T-cell (primary cell): ENCODE data around the gene RAX2. TPM values are rescaled to one million over a fixed set of nuclear protein-coding genes. Genes with fewer than 3 reads are reported as not detected.

Experiments used
- ATAC-seq, 4 experiments: fragments of 200-7000 bp in 3 of 4; fragments of 150-1000 bp in 1 of 4; cut with Tn5 transposase; replicated peaks in 1 of 4; 1 replicate in 3 of 4; 2 replicates in 1 of 4; pipeline ENCODE4 v1.10.0; 2021; ENCODE audit warnings: moderate library complexity in 3 of 4, mild to moderate bottlenecking in 2 of 4, moderate number of reproducible peaks in 1 of 4
- CTCF ChIA-PET, 2 donors: fragments of 300-600 bp; sonication (Branson Sonifier 250); formaldehyde crosslinking; loops; one replicate each; lab custom pipeline; 2022; ENCODE audit warnings: antibody characterized with exemption in 2 of 2; lab: Charles Lee
- POLR2A ChIA-PET, 2 donors: fragments of 300-600 bp; sonication (Branson Sonifier 250); formaldehyde crosslinking; loops; one replicate each; lab custom pipeline; 2022; ENCODE audit warnings: antibody characterized with exemption in 2 of 2; lab: Charles Lee
- DNase-seq, 35 experiments: peaks; one replicate each; pipeline versions ENCODE4 v3.0.0 to v3.0.0-alpha.2; 2013 to 2023
- H3K27ac ChIP-seq: one replicate; pipeline ENCODE4 v1.5.1; 2013; ENCODE audit warnings: low read length
- H3K27me3 ChIP-seq, 2 experiments: replicated peaks in 1 of 2; 1 replicate in 1 of 2; 2 replicates in 1 of 2; pipeline versions ENCODE4 v1.6.1 to v1.7.0; 2013; ENCODE audit warnings: low read length in 1 of 2, mixed read lengths in 1 of 2; ENCODE audit not compliant: control insufficient read depth in 2 of 2, insufficient read depth in 2 of 2; ENCODE audit errors: extremely low read depth in 1 of 2
- H3K36me3 ChIP-seq, 2 donors: 1 replicate in 1 of 2; 2 replicates in 1 of 2; pipeline versions ENCODE4 v1.6.1 to v1.7.0; 2013; ENCODE audit warnings: low read length in 1 of 2; ENCODE audit not compliant: control insufficient read depth in 2 of 2, insufficient read depth in 1 of 2; ENCODE audit errors: extremely low read depth in 1 of 2
- H3K4me1 ChIP-seq, 2 experiments: 1 replicate in 1 of 2; 2 replicates in 1 of 2; pipeline versions ENCODE4 v1.6.1 to v1.7.0; 2013; ENCODE audit warnings: low read length in 2 of 2, mixed read lengths in 1 of 2; ENCODE audit not compliant: insufficient read depth in 2 of 2, control insufficient read depth in 1 of 2; ENCODE audit errors: extremely low read depth in 1 of 2
- H3K4me3 ChIP-seq, 2 donors: 1 replicate in 1 of 2; 2 replicates in 1 of 2; pipeline versions ENCODE4 v1.5.1 to v1.7.0; 2013; ENCODE audit warnings: mild to moderate bottlenecking in 2 of 2, low read length in 1 of 2, moderate library complexity in 1 of 2; ENCODE audit not compliant: control insufficient read depth in 1 of 2; ENCODE audit errors: extremely low read depth in 1 of 2
- H3K9me3 ChIP-seq: 2 replicates; pipeline ENCODE4 v1.7.0; 2013
- H3K27ac Mint-ChIP-seq, 2 donors: one replicate each; pipeline ENCODE4 v1.8.0; 2020 to 2021; ENCODE audit warnings: mild to moderate bottlenecking in 2 of 2, mixed read lengths in 2 of 2
- H3K27me3 Mint-ChIP-seq, 2 donors: one replicate each; pipeline ENCODE4 v1.8.0; 2021 to 2022; ENCODE audit warnings: mixed read lengths in 2 of 2
- H3K36me3 Mint-ChIP-seq: one replicate; pipeline ENCODE4 v1.8.0; 2021; ENCODE audit warnings: mixed read lengths
- H3K4me1 Mint-ChIP-seq, 3 donors: one replicate each; pipeline ENCODE4 v1.8.0; 2020 to 2022; ENCODE audit warnings: mixed read lengths in 3 of 3, mild to moderate bottlenecking in 1 of 3
- H3K4me3 Mint-ChIP-seq, 3 donors: one replicate each; pipeline ENCODE4 v1.8.0; 2020 to 2022; ENCODE audit warnings: mild to moderate bottlenecking in 3 of 3, mixed read lengths in 3 of 3, moderate library complexity in 3 of 3
- H3K9me3 Mint-ChIP-seq, 3 donors: one replicate each; pipeline ENCODE4 v1.8.0; 2020 to 2022; ENCODE audit warnings: mixed read lengths in 3 of 3
- WGBS: methylation state at CpG from one replicate; pipeline ENCODE4 v1.1.5; 2013; ENCODE audit warnings: missing lambda C conversion rate; ENCODE audit not compliant: insufficient coverage; 5-methylcytosine and 5-hydroxymethylcytosine counted together
- total RNA-seq, 35 experiments: library from RNA in 6 of 35; stranded (reverse) in 6 of 35; fragments of 120-200 nt in 1 of 35; gene quantifications; one replicate each; pipeline versions ENCODE4 v1.2.1 to v1.2.4 and lab custom pipeline; 2013 to 2026

The RAX2 gene
- total RNA-seq, 5 donors from 2014 or later (not counting 1 experiment from before 2014, with no cell fraction given), result not detected

GRCh38 chr19:3776479-3777040 lies 4.5 kb upstream of the RAX2 start:
- DNase-seq (no peak), ATAC-seq (no peak)
- Histone ChIP-seq H3K27ac (no peak overlapping the region), H3K4me3 (no peak overlapping the region), H3K9me3 (peaks cover 3% of the 10 kb centered on the region), H3K36me3 (no peaks in the 10 kb centered on the region), H3K4me1 (peaks cover 0 to 4% of the 10 kb centered on the region in 2 experiments), H3K27me3 (no peaks in the 10 kb centered on the region)
- CTCF ChIA-PET, result no interaction called here
- POLR2A ChIA-PET, result no interaction called here
- 95% methylated on average over 1 of the region's 1 CpG for WGBS
- Mint-ChIP-seq H3K27me3 (no peaks in the 10 kb centered on the region), H3K9me3 (peaks cover 0 to 8% (median 7%) of the 10 kb centered on the region in 3 donors), H3K4me3 (no peak overlapping the region), H3K4me1 (peaks cover 4 to 8% (median 7%) of the 10 kb centered on the region in 3 donors), H3K27ac (no peak overlapping the region), H3K36me3 (peaks cover 3% of the 10 kb centered on the region)

GRCh38 chr19:3775831-3776230 lies 3.8 kb upstream of the RAX2 start:
- ChIA-PET CTCF (no interaction called here), POLR2A (no interaction called here)
- Histone ChIP-seq H3K27ac (no peak overlapping the region), H3K27me3 (no peaks in the 10 kb centered on the region), H3K36me3 (no peaks in the 10 kb centered on the region), H3K4me1 (no peaks in the 10 kb centered on the region), H3K9me3 (no peaks in the 10 kb centered on the region), H3K4me3 (no peak overlapping the region)
- DNase-seq (no peak), ATAC-seq (no peak)
- 100% methylated on average over 1 of the region's 5 CpGs for WGBS
- H3K4me1 Mint-ChIP-seq, result peaks cover 0 to 7% (median 3%) of the 10 kb centered on the region in 3 donors
- H3K27ac Mint-ChIP-seq, result no peak overlapping the region
- H3K4me3 Mint-ChIP-seq, result no peak overlapping the region
- H3K9me3 Mint-ChIP-seq, result peaks cover 0 to under 1% (median 0%) of the 10 kb centered on the region in 3 donors
- peaks cover 4% of the 10 kb centered on the region for H3K36me3 Mint-ChIP-seq
- H3K27me3 Mint-ChIP-seq, result no peaks in the 10 kb centered on the region

DNA sequence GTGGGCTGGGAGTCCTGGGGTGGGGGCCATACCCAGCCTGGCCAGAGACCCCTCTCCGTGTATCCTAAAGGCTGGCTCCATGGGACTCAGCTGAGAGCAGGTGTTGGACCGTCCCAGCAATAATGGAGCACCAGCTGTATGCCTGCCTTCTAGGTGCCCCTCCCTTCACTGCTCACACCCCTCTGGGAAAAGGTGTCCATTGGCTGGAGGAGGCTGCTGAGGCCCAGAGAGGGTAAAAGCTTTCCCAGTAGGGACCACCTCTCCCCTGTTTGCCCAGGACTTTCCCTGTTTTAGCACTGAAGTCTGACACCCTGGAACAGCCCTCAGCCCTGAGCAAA lies 3.3 kb upstream of the RAX2 start:
- ChIA-PET POLR2A (no interaction called here), CTCF (no interaction called here)
- DNase-seq, result no peak
- Mint-ChIP-seq H3K27ac (no peak overlapping the region), H3K36me3 (peaks cover 4% of the 10 kb centered on the region), H3K4me1 (peaks cover 0 to 7% (median 2%) of the 10 kb centered on the region in 3 donors), H3K4me3 (no peak overlapping the region), H3K27me3 (no peaks in the 10 kb centered on the region), H3K9me3 (no peaks in the 10 kb centered on the region)
- 80% methylated on average over 1 of the region's 2 CpGs for WGBS
- no peak for ATAC-seq
- Histone ChIP-seq H3K4me1 (no peaks in the 10 kb centered on the region), H3K9me3 (no peaks in the 10 kb centered on the region), H3K27me3 (no peaks in the 10 kb centered on the region), H3K4me3 (no peak overlapping the region), H3K36me3 (peaks cover 0 to 3% of the 10 kb centered on the region in 2 donors), H3K27ac (no peak overlapping the region)

DNA sequence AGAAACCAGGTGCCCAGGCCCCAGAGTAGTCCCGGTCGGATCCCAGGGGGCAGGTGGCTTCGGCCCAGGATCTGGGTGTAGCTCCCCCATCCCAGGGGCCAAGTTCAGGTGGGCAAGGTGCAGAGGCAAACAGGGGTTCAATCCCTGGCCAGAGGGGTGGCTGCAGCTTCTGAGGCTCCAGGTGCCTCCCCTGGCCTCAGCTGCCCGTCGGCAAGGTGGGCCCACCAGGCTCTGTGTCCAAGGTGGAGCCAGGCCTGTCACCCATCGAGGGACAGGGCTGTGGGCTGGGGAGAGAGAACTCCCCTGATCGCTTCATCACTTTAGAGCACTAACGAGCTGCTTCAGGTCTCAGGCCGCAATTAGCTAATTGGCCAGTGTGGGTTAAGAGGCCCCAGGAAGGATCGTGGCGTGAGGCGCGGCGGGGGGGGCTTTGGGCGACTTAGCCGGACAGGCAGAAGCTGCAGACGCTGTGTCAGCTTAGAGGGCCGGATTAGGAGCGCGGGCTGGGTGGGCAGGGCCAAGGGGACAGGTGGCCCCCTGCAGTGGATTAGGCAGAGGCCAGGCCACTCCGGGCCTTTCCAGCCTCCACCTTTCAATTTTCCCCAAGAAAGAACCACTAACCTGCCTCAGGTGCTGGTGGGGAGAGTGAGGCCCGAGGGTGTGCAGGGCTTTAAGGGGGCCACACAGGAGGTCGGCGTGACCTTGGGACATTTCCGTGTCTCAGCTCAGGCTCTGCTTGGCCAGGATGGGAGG lies 2.8 kb upstream of the RAX2 start:
- ChIA-PET CTCF (no interaction called here), POLR2A (no interaction called here)
- Histone ChIP-seq H3K36me3 (peaks cover 0 to 4% of the 10 kb centered on the region in 2 donors), H3K4me3 (no peak overlapping the region), H3K27me3 (no peaks in the 10 kb centered on the region), H3K4me1 (no peaks in the 10 kb centered on the region), H3K27ac (no peak overlapping the region), H3K9me3 (no peaks in the 10 kb centered on the region)
- WGBS, result 89% methylated on average over 17 of the region's 25 CpGs
- ATAC-seq, result no peak
- no peaks in the 10 kb centered on the region for H3K27me3 Mint-ChIP-seq
- no peak for DNase-seq
- H3K4me3 Mint-ChIP-seq, result no peak overlapping the region
- no peaks in the 10 kb centered on the region for H3K9me3 Mint-ChIP-seq
- no peak overlapping the region for H3K27ac Mint-ChIP-seq
- H3K36me3 Mint-ChIP-seq, result peaks cover 4% of the 10 kb centered on the region
- peaks cover 0 to 7% (median 2%) of the 10 kb centered on the region in 3 donors for H3K4me1 Mint-ChIP-seq

GRCh38 chr19:3773814-3774515 lies 1.9 kb upstream of the RAX2 start:
- Histone ChIP-seq H3K4me1 (no peaks in the 10 kb centered on the region), H3K4me3 (no peak overlapping the region), H3K36me3 (peaks cover 4 to 5% of the 10 kb centered on the region in 2 donors), H3K27me3 (no peaks in the 10 kb centered on the region), H3K27ac (no peak overlapping the region), H3K9me3 (no peaks in the 10 kb centered on the region)
- ATAC-seq (no peak), DNase-seq (no peak)
- ChIA-PET POLR2A (interaction anchor here in 1 of 2 donors (0.6 kb wide), 1 partner anchor 19 kb away, joined by 4 read pairs; no protein-coding TSS in a partner anchor), CTCF (no interaction called here)
- Mint-ChIP-seq H3K4me3 (no peak overlapping the region), H3K27me3 (no peaks in the 10 kb centered on the region), H3K9me3 (no peaks in the 10 kb centered on the region), H3K4me1 (peaks cover 0 to 7% (median 2%) of the 10 kb centered on the region in 3 donors), H3K27ac (no peak overlapping the region), H3K36me3 (peaks cover 6% of the 10 kb centered on the region)
- 82% methylated on average over 12 of the region's 12 CpGs for WGBS

- Mint-ChIP-seq H3K36me3 (peaks cover 15% of the 10 kb centered on the region), H3K27me3 (no peaks in the 10 kb centered on the region), H3K9me3 (no peaks in the 10 kb centered on the region), H3K4me3 (no peak overlapping the region), H3K4me1 (peaks cover 7 to 13% (median 10%) of the 10 kb centered on the region in 3 donors), H3K27ac (no peak overlapping the region)
- ATAC-seq (no peak), DNase-seq (no peak)
- CTCF ChIA-PET, result no interaction called here
- H3K4me3 ChIP-seq, result no peak overlapping the region
- WGBS, result 91% methylated on average over 18 of the region's 35 CpGs
- H3K4me1 ChIP-seq, result peaks cover 0 to 10% of the 10 kb centered on the region in 2 experiments
- H3K9me3 ChIP-seq, result no peaks in the 10 kb centered on the region
- no peak overlapping the region for H3K27ac ChIP-seq
- peaks cover 12 to 31% of the 10 kb centered on the region in 2 donors for H3K36me3 ChIP-seq
- no peaks in the 10 kb centered on the region for H3K27me3 ChIP-seq
- POLR2A ChIA-PET, result interaction anchor here in 1 of 2 donors (0.5 kb wide), 1 partner anchor 24 kb away, joined by 5 read pairs; no protein-coding TSS in a partner anchor
Measured at GRCh38 chr19:3771000-3771905, 775 bp downstream of the RAX2 start.
